Aorta (tissue), 5 donors: ENCODE data around the gene KIAA1671. TPM values are rescaled to one million over a fixed set of nuclear protein-coding genes. Genes with fewer than 3 reads are reported as not detected.

Source experiments
- ATAC-seq: fragments of 200-7000 bp; cut with Tn5 transposase; one replicate; pipeline ENCODE4 v1.9.1; 2022; ENCODE audit warnings: moderate library complexity; ENCODE audit not compliant: low FRiP score
- DNase-seq, 2 donors: peaks; one replicate each; pipeline ENCODE4 v3.0.0-alpha.2; 2020
- H3K27ac ChIP-seq, 2 donors: one replicate each; pipeline ENCODE4 v1.5.1; 2013; ENCODE audit warnings: low read length in 2 of 2, mild to moderate bottlenecking in 2 of 2, moderate library complexity in 2 of 2, control low read depth in 1 of 2, inconsistent platforms in 1 of 2, low read depth in 1 of 2
- H3K27me3 ChIP-seq, 2 donors: one replicate each; pipeline ENCODE4 v1.6.1; 2013; ENCODE audit warnings: control low read depth in 1 of 2, low read length in 1 of 2, mild to moderate bottlenecking in 1 of 2, moderate library complexity in 1 of 2; ENCODE audit not compliant: insufficient read depth in 2 of 2, control insufficient read depth in 1 of 2
- H3K36me3 ChIP-seq, 2 donors: one replicate each; pipeline ENCODE4 v1.6.1; 2013; ENCODE audit warnings: control low read depth in 1 of 2, low read length in 1 of 2, mild to moderate bottlenecking in 1 of 2; ENCODE audit not compliant: insufficient read depth in 2 of 2, control insufficient read depth in 1 of 2
- H3K4me1 ChIP-seq, 2 donors: one replicate each; pipeline ENCODE4 v1.6.1; 2013; ENCODE audit warnings: low read length in 2 of 2, control low read depth in 1 of 2, mild to moderate bottlenecking in 1 of 2, moderate library complexity in 1 of 2; ENCODE audit not compliant: insufficient read depth in 2 of 2, control insufficient read depth in 1 of 2
- H3K4me3 ChIP-seq, 2 donors: one replicate each; pipeline ENCODE4 v1.5.1; 2013; ENCODE audit warnings: low read length in 2 of 2, control low read depth in 1 of 2, mild to moderate bottlenecking in 1 of 2
- H3K9me3 ChIP-seq: one replicate; pipeline ENCODE4 v1.6.1; 2013; ENCODE audit warnings: mild to moderate bottlenecking, low read length; ENCODE audit not compliant: control insufficient read depth
- WGBS, 2 donors: extraction: QIAGEN DNeasy Blood & Tissue Kit; methylation state at CpG; one replicate each; pipeline ENCODE4 v1.1.7; 2013; 5-methylcytosine and 5-hydroxymethylcytosine counted together
- intact Hi-C, 2 donors: fragments of 100-400 bp; cut with DNase I; formaldehyde crosslinking; loops; one replicate each; pipeline versions ENCODE4 v1.14.2 to v1.15.0; 2022
- polyA plus RNA-seq, 2 donors: library from polyadenylated mRNA; stranded (reverse); fragments of 200-250 nt; gene quantifications; one replicate each; pipeline ENCODE4 v1.2.3, GENCODE V29; 2013
- total RNA-seq, 2 donors: library from RNA; stranded (reverse); fragmentation: NEBNext Ultra II Directional; extraction: Animal tissue kit (Norgen Biotek cat#: 25700); gene quantifications; one replicate each; pipeline ENCODE4 v1.2.1, GENCODE V29; 2021
- donor health status: healthy with polysubstance abuse.
- donor health status: Bipolar disorder and iron deficiency.
- donor health status: DM: no; HTN: no; CAD: no.
- donor health status: DM: no; HTN: no; CAD: no.
- donor health status: DM: yes; HTN: yes; CAD: no.

KIAA1671 gene
- total and polyA plus RNA-seq, 4 donors, result 11.5 to 93.3 (median 36.2) TPM

- H3K27me3 ChIP-seq, result no peaks in the 10 kb centered on the region
- H3K4me3 ChIP-seq, result no peak overlapping the region
- H3K4me1 ChIP-seq, result no peaks in the 10 kb centered on the region
- H3K27ac ChIP-seq, result no peak overlapping the region
- WGBS, 2 donors, result 73 to 79% methylated on average over 6 of the region's 6 CpGs
- DNase-seq, result no peak
- intact Hi-C loops, result loop anchor here (1.0 to 10.0 kb wide), 4 partner anchors 96 to 283 kb away; partner anchors contain the start of gene KIAA1671 (in 1 of the 2)
- no peaks in the 10 kb centered on the region for H3K36me3 ChIP-seq
- H3K9me3 ChIP-seq, result no peaks in the 10 kb centered on the region
- no peak for ATAC-seq
Measured at GRCh38 chr22:25048071-25048470, 95.6 kb downstream of the KIAA1671 start.

GRCh38 chr22:25048659-25049647 lies 96.4 kb downstream of the KIAA1671 start:
- Histone ChIP-seq H3K27ac (no peak overlapping the region), H3K27me3 (no peaks in the 10 kb centered on the region), H3K9me3 (no peaks in the 10 kb centered on the region), H3K4me3 (no peak overlapping the region), H3K4me1 (no peaks in the 10 kb centered on the region), H3K36me3 (no peaks in the 10 kb centered on the region)
- ATAC-seq (peak; percentile 69), DNase-seq (peak; percentile 65 to 87)
- intact Hi-C loops, result loop anchor here (1.0 to 10.0 kb wide), 4 partner anchors 97 to 284 kb away; partner anchors contain the start of gene KIAA1671 (in 1 of the 2)
- 56 to 63% methylated on average over 9 of the region's 9 CpGs for WGBS, 2 donors

- H3K27me3 ChIP-seq, result no peaks in the 10 kb centered on the region
- H3K4me1 ChIP-seq, result no peaks in the 10 kb centered on the region
- H3K36me3 ChIP-seq, result no peaks in the 10 kb centered on the region
- intact Hi-C loops, result loop anchor here (2.0 to 10.0 kb wide), 3 partner anchors 99 to 285 kb away; no protein-coding TSS in a partner anchor
- ATAC-seq (no peak), DNase-seq (no peak)
- no peak overlapping the region for H3K4me3 ChIP-seq
- WGBS, 2 donors, result 91 to 94% methylated on average over 6 of the region's 6 CpGs
- H3K27ac ChIP-seq, result no peak overlapping the region
- no peaks in the 10 kb centered on the region for H3K9me3 ChIP-seq
Measured at GRCh38 chr22:25049770-25050169, 97.3 kb downstream of the KIAA1671 start.

GRCh38 chr22:25050566-25050965 lies 98.0 kb downstream of the KIAA1671 start:
- Histone ChIP-seq H3K4me1 (no peaks in the 10 kb centered on the region), H3K36me3 (no peaks in the 10 kb centered on the region), H3K27me3 (no peaks in the 10 kb centered on the region), H3K9me3 (no peaks in the 10 kb centered on the region), H3K4me3 (no peak overlapping the region), H3K27ac (no peak overlapping the region)
- DNase-seq (no peak), ATAC-seq (no peak)
- WGBS, 2 donors, result 97 to 98% methylated on average over 5 of the region's 5 CpGs
- intact Hi-C loops, result no loop called here

- Histone ChIP-seq H3K4me1 (no peaks in the 10 kb centered on the region), H3K9me3 (no peaks in the 10 kb centered on the region), H3K27ac (no peak overlapping the region), H3K4me3 (no peak overlapping the region), H3K36me3 (no peaks in the 10 kb centered on the region), H3K27me3 (no peaks in the 10 kb centered on the region)
- 98 to 100% methylated on average over 2 of the region's 2 CpGs for WGBS, 2 donors
- intact Hi-C loops, result no loop called here
- DNase-seq (no peak), ATAC-seq (no peak)
Measured at GRCh38 chr22:25051073-25051472, 98.6 kb downstream of the KIAA1671 start.

GRCh38 chr22:25051983-25052710 lies 99.6 kb downstream of the KIAA1671 start:
- H3K9me3 ChIP-seq, result no peaks in the 10 kb centered on the region
- WGBS, 2 donors, result 50 to 53% methylated on average over 9 of the region's 9 CpGs
- intact Hi-C loops, result no loop called here
- no peaks in the 10 kb centered on the region for H3K36me3 ChIP-seq
- DNase-seq, result no peak
- no peak for ATAC-seq
- H3K4me1 ChIP-seq, result no peaks in the 10 kb centered on the region
- no peak overlapping the region for H3K4me3 ChIP-seq
- no peaks in the 10 kb centered on the region for H3K27me3 ChIP-seq
- no peak overlapping the region for H3K27ac ChIP-seq

GRCh38 chr22:25053153-25053805 lies 100.8 kb downstream of the KIAA1671 start:
- 86 to 88% methylated on average over 7 of the region's 7 CpGs for WGBS, 2 donors
- Histone ChIP-seq H3K4me3 (no peak overlapping the region), H3K27ac (no peak overlapping the region), H3K36me3 (no peaks in the 10 kb centered on the region), H3K27me3 (no peaks in the 10 kb centered on the region), H3K4me1 (no peaks in the 10 kb centered on the region), H3K9me3 (no peaks in the 10 kb centered on the region)
- ATAC-seq (no peak), DNase-seq (no peak)
- intact Hi-C loops, result no loop called here

GRCh38 chr22:25054943-25055511 lies 102.5 kb downstream of the KIAA1671 start:
- H3K4me1 ChIP-seq, result no peaks in the 10 kb centered on the region
- no peak overlapping the region for H3K27ac ChIP-seq
- no peak for DNase-seq
- no peak for ATAC-seq
- no peak overlapping the region for H3K4me3 ChIP-seq
- H3K9me3 ChIP-seq, result no peaks in the 10 kb centered on the region
- no peaks in the 10 kb centered on the region for H3K27me3 ChIP-seq
- no peaks in the 10 kb centered on the region for H3K36me3 ChIP-seq
- intact Hi-C loops, result no loop called here
- WGBS, 2 donors, result 89 to 92% methylated on average over 9 of the region's 9 CpGs
